BE2C (cell line): ENCODE results near the gene TIMD4.
"Not testable (repeated sequence)": the region's sequence is repeated elsewhere in the genome, so short reads cannot be mapped to it uniquely, and the experiment has no call there.

Source experiments
- DNase-seq: peaks from one replicate; pipeline ENCODE4 v3.0.0-alpha.2; 2020
- H3K27me3 ChIP-seq: fragments of 250-450 bp; sonication (Bioruptor Pico); 2 replicates; pipeline ENCODE4 v1.5.1; 2020; ENCODE audit warnings: mild to moderate bottlenecking
- H3K36me3 ChIP-seq: fragments of 250-450 bp; sonication (Bioruptor Pico); 2 replicates; pipeline ENCODE4 v1.5.1; 2020; ENCODE audit warnings: mild to moderate bottlenecking
- H3K4me1 ChIP-seq: fragments of 250-450 bp; sonication (Bioruptor Pico); 2 replicates; pipeline ENCODE4 v1.5.1; 2020
- H3K4me3 ChIP-seq: 2 replicates; pipeline ENCODE4 v1.5.1; 2011; ENCODE audit warnings: low read depth, low read length
- H3K9me3 ChIP-seq: fragments of 250-450 bp; sonication (Bioruptor Pico); 2 replicates; pipeline ENCODE4 v1.5.1; 2020
- TF ChIP-seq, protein P1 (sequence below): IDR thresholded peaks from 2 replicates; pipeline ENCODE4 v1.5.1; 2012; ENCODE audit warnings: mild to moderate bottlenecking, low read depth, low read length

TIMD4 gene

DNA sequence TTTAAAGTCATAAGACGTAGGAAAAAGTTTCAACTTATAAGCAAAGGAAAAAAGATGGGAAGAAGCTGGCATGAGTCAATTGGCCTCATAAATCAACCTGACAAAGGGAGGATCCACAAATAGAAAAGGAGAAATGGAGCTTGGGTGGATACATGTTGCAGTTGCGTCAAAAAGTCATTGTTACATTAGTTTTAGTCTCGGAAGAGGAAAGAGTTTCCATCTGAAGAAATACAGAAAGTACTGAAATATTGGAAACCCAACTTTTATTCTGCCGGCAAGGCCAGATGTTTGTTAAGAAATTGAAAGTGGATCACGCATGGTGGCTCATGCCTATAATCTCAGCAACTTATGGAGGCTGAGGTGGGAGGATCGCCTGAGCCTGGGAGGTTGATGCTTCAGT, 11.3 kb upstream of the TIMD4 start:
- no peak for DNase-seq
- H3K4me1 ChIP-seq = no peaks in the 10 kb centered on the region
- no peaks in the 10 kb centered on the region for H3K36me3 ChIP-seq
- no peak overlapping the region for H3K4me3 ChIP-seq
- H3K9me3 ChIP-seq = no peaks in the 10 kb centered on the region
- TF ChIP-seq, protein P1, sequence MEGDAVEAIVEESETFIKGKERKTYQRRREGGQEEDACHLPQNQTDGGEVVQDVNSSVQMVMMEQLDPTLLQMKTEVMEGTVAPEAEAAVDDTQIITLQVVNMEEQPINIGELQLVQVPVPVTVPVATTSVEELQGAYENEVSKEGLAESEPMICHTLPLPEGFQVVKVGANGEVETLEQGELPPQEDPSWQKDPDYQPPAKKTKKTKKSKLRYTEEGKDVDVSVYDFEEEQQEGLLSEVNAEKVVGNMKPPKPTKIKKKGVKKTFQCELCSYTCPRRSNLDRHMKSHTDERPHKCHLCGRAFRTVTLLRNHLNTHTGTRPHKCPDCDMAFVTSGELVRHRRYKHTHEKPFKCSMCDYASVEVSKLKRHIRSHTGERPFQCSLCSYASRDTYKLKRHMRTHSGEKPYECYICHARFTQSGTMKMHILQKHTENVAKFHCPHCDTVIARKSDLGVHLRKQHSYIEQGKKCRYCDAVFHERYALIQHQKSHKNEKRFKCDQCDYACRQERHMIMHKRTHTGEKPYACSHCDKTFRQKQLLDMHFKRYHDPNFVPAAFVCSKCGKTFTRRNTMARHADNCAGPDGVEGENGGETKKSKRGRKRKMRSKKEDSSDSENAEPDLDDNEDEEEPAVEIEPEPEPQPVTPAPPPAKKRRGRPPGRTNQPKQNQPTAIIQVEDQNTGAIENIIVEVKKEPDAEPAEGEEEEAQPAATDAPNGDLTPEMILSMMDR = no peak
- H3K27me3 ChIP-seq = no peaks in the 10 kb centered on the region

DNA sequence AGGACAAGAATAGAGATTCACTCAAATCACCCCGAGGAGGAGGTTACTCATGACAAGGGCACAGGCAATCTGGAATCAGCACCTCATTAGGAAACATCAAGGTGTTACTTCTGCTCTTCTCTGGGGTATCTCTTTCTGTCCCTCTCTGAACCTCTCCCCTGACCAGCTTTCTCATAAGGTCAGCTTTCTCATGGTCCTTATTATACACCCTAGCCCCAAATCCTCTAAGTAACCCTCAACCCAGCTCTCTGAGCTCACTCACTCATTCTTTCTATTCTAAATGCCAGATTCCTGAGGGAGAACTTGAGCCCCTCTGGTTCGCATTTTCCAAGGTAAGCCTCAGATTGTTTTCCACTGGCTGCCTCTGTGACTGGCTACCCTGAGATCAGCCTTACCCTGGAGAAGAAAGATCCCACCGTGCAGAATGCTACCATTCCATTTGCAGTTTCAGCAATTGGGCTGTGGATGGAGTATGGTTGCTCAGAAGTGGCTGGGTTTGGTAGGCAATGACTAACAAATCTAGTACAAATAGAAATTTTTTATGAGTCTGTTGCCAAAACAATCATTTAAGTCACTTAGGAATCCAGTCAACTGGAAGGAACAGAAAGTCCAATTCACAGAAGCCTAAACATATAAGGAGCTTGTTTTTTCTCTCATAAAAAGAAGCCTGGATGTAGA, 9.0 kb upstream of the TIMD4 start:
- TF ChIP-seq, protein P1 = no peak
- no peaks in the 10 kb centered on the region for H3K27me3 ChIP-seq
- H3K4me1 ChIP-seq = no peaks in the 10 kb centered on the region
- no peaks in the 10 kb centered on the region for H3K36me3 ChIP-seq
- H3K9me3 ChIP-seq = no peaks in the 10 kb centered on the region
- no peak for DNase-seq
- no peak overlapping the region for H3K4me3 ChIP-seq

DNA sequence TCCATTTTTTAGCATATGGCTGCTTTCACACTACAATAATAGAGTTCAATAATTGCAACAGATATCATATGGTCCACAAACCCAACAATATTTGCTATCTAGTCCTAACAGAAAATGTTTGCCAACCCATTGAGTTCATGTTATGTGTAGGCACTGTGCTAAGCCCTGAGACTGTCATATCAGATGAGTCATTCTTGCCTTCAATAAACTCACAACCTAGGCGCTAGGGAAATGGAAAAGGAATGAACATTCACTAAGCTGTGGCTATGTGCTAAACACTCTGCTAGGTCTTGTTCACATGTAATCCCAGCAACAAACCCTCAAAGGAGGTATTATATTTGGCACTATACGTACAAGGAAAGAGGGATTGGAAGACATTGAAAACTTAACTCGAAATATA, 8.4 kb upstream of the TIMD4 start:
- no peaks in the 10 kb centered on the region for H3K27me3 ChIP-seq
- no peaks in the 10 kb centered on the region for H3K4me1 ChIP-seq
- no peak for DNase-seq
- TF ChIP-seq, protein P1 = no peak
- H3K36me3 ChIP-seq = no peaks in the 10 kb centered on the region
- no peaks in the 10 kb centered on the region for H3K9me3 ChIP-seq
- no peak overlapping the region for H3K4me3 ChIP-seq

DNA sequence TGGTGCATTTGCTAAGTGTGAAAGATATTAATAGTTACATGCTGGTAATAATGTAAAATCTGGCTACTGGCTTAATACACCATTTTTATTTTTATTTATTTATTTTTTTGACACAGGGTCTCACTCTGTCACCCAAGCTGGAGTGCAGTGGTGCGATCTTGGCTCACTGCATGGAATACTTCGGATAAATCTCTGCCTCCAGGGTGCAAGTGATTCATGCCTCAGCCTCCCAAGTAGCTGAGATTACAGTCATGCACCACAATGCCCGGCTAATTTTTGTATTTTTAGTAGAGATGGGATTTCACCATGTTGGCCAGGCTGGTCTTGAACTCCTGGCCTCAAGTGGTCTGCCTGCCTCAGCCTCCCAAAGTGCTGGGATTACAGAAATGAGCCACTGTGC, 4.4 kb upstream of the TIMD4 start:
- H3K9me3 ChIP-seq, DNase-seq, H3K27me3 ChIP-seq, H3K36me3 ChIP-seq, H3K4me1 ChIP-seq, H3K4me3 ChIP-seq: not testable (repeated sequence)

DNA sequence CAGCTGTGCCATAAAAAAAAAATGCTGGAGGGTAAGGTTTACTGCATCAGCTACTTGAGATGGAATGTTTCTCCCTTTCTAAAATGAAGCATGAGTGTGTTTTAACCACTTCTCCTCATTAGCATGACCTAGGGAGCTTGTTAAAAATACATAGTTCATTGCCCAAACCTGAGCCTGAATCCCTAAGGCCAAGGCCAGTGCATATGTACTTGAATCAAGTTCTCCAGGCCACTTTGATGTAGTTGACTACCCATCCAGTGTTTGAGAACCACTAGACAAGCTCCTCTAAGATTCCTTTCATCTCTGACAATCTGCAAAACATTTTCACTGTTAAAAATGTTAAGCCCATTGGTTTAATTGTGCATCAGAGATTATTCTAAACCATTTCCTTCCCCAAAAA, 6.7 kb downstream of the TIMD4 start:
- H3K4me1 ChIP-seq = no peaks in the 10 kb centered on the region
- no peak for DNase-seq
- TF ChIP-seq, protein P1 = no peak

DNA sequence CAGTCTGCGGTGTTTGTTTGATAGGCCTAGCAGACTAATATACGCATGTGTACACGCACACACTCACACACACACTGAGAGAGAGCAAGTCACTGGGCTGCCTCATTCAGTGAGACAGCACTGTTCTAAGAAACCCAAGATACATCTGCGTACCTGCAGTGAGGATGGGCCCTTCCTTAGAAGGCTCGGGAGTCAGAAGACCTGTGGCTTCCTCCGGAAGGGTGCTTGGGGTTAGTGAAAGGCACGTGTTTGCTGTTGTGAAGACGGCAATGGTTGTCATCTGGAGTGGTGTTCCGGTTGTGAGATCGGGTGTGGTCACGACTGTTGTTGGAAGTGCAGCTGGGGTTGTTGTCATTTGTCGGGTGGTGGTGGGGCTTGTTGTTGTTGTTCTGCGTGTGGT, 11.7 kb downstream of the TIMD4 start:
- TF ChIP-seq, protein P1 = no peak
- no peak for DNase-seq
- no peaks in the 10 kb centered on the region for H3K36me3 ChIP-seq
- H3K9me3 ChIP-seq = no peaks in the 10 kb centered on the region
- no peak overlapping the region for H3K4me3 ChIP-seq
- H3K4me1 ChIP-seq = no peaks in the 10 kb centered on the region
- H3K27me3 ChIP-seq = no peaks in the 10 kb centered on the region

More for the DNA sequence above, 6.7 kb downstream of the TIMD4 start:
- no peaks in the 10 kb centered on the region for H3K27me3 ChIP-seq
- no peaks in the 10 kb centered on the region for H3K9me3 ChIP-seq
- no peaks in the 10 kb centered on the region for H3K36me3 ChIP-seq
- H3K4me3 ChIP-seq = no peak overlapping the region
